Caco-2 (cell line): ENCODE results near the gene KIFC3. TPM values are rescaled to one million over a fixed set of nuclear protein-coding genes. Genes with fewer than 3 reads are reported as not detected.

Source experiments
- BruUV-seq: library from RNA; stranded (reverse); fragments of 400-500 nt; replicated peaks from 2 replicates; lab custom pipeline; 2021; lab: Mats Ljungman, UMichigan
- CTCF ChIA-PET: fragments of 300-600 bp; sonication (Branson Sonifier 250); formaldehyde crosslinking; loops from one replicate; lab custom pipeline; 2022; ENCODE audit warnings: antibody characterized with exemption; lab: Charles Lee
- POLR2A ChIA-PET: fragments of 300-600 bp; sonication (Branson Sonifier 250); formaldehyde crosslinking; loops from one replicate; lab custom pipeline; 2022; ENCODE audit warnings: antibody characterized with exemption; lab: Charles Lee
- DNase-seq, 2 experiments: peaks; one replicate each; pipeline versions ENCODE4 v3.0.0 to v3.0.0-alpha.2; 2020 to 2022
- H3K27me3 ChIP-seq: replicated peaks from 2 replicates; pipeline ENCODE4 v1.6.0; 2011; ENCODE audit warnings: low read length; ENCODE audit not compliant: control insufficient read depth, insufficient read depth
- H3K36me3 ChIP-seq: 2 replicates; pipeline ENCODE4 v1.5.1; 2011; ENCODE audit warnings: low read length; ENCODE audit not compliant: control insufficient read depth, insufficient read depth
- H3K4me1 ChIP-seq: fragments of 250-450 bp; sonication (Bioruptor Pico); 2 replicates; pipeline ENCODE4 v1.5.1; 2020; ENCODE audit warnings: mild to moderate bottlenecking
- H3K4me3 ChIP-seq: 2 replicates; pipeline ENCODE4 v1.5.1; 2011; ENCODE audit warnings: low read depth, mild to moderate bottlenecking, control low read depth, low read length
- H3K9me3 ChIP-seq: fragments of 250-450 bp; sonication (Bioruptor Pico); 2 replicates; pipeline ENCODE4 v1.5.1; 2020; ENCODE audit warnings: mild to moderate bottlenecking, moderate library complexity
- H3K27ac Mint-ChIP-seq: one replicate; pipeline ENCODE4 v1.8.0; 2022; ENCODE audit warnings: mixed read lengths; ENCODE audit not compliant: unreplicated experiment
- H3K27me3 Mint-ChIP-seq: one replicate; pipeline ENCODE4 v1.8.0; 2022; ENCODE audit warnings: mixed read lengths; ENCODE audit not compliant: insufficient read depth, unreplicated experiment
- H3K36me3 Mint-ChIP-seq: one replicate; pipeline ENCODE4 v1.8.0; 2022; ENCODE audit warnings: mild to moderate bottlenecking, mixed read lengths; ENCODE audit not compliant: insufficient read depth, unreplicated experiment
- H3K4me1 Mint-ChIP-seq: one replicate; pipeline ENCODE4 v1.8.0; 2022; ENCODE audit warnings: low read depth, mixed read lengths; ENCODE audit not compliant: unreplicated experiment
- H3K4me3 Mint-ChIP-seq: one replicate; pipeline ENCODE4 v1.8.0; 2022; ENCODE audit warnings: mild to moderate bottlenecking, moderate library complexity, mixed read lengths; ENCODE audit not compliant: unreplicated experiment
- H3K9me3 Mint-ChIP-seq: one replicate; pipeline ENCODE4 v1.8.0; 2022; ENCODE audit warnings: mixed read lengths; ENCODE audit not compliant: unreplicated experiment
- CTCF ChIP-seq, 2 experiments: fragments of 200-600 bp in 1 of 2; IDR thresholded peaks; 1 replicate in 1 of 2; 2 replicates in 1 of 2; pipeline versions ENCODE4 v1.5.1 to v1.8.0; 2011 to 2022; ENCODE audit warnings: antibody characterized with exemption in 1 of 2, control low read depth in 1 of 2, inconsistent platforms in 1 of 2, low read depth in 1 of 2, low read length in 1 of 2, mild to moderate bottlenecking in 1 of 2, moderate library complexity in 1 of 2; ENCODE audit not compliant: insufficient read depth in 1 of 2, severe bottlenecking in 1 of 2, unreplicated experiment in 1 of 2
- intact Hi-C: fragments of 100-400 bp; cut with micrococcal nuclease; formaldehyde crosslinking; loops from one replicate; pipeline ENCODE4 v1.10.0; 2022; ENCODE audit not compliant: unreplicated experiment
- total RNA-seq: library from RNA; stranded (reverse); gene quantifications from 2 replicates; pipeline ENCODE4 v1.2.3, GENCODE V29; 2022

Gene KIFC3
- total RNA-seq, 1 experiment from 2014 or later, result 103 TPM

- Mint-ChIP-seq H3K4me3 (no peak overlapping the region), H3K36me3 (no peaks in the 10 kb centered on the region), H3K4me1 (no peaks in the 10 kb centered on the region), H3K27me3 (no peaks in the 10 kb centered on the region), H3K9me3 (no peaks in the 10 kb centered on the region), H3K27ac (no peak overlapping the region)
- no peak for TF ChIP-seq CTCF (IDR thresholded peaks at IDR 0.05; ENCODE audit: insufficient read depth in 1 of 2, low read depth in 1 of 2, low read length in 1 of 2, severe bottlenecking in 1 of 2, unreplicated experiment in 1 of 2)
- ChIA-PET POLR2A (no interaction called here), CTCF (interaction anchor here (0.8 kb wide), 1 partner anchor 9 kb away, joined by 3 read pairs; no protein-coding TSS in a partner anchor)
- intact Hi-C loops, result no loop called here
- BruUV-seq, result no TSS peak
- H3K4me3 ChIP-seq, result no peak overlapping the region
- H3K27me3 ChIP-seq, result no peaks in the 10 kb centered on the region
- peak in 1 of 2 experiments; percentile 17 for DNase-seq
- H3K4me1 ChIP-seq, result no peaks in the 10 kb centered on the region
- H3K36me3 ChIP-seq, result no peaks in the 10 kb centered on the region
- H3K9me3 ChIP-seq, result no peaks in the 10 kb centered on the region
Observed at GRCh38 chr16:57725976-57726375, 76.3 kb downstream of the KIFC3 start.

GRCh38 chr16:57725554-57725953 lies 76.7 kb downstream of the KIFC3 start:
- Mint-ChIP-seq H3K27me3 (no peaks in the 10 kb centered on the region), H3K27ac (no peak overlapping the region), H3K36me3 (no peaks in the 10 kb centered on the region), H3K4me3 (no peak overlapping the region), H3K9me3 (no peaks in the 10 kb centered on the region), H3K4me1 (no peaks in the 10 kb centered on the region)
- no peaks in the 10 kb centered on the region for H3K27me3 ChIP-seq
- H3K9me3 ChIP-seq, result no peaks in the 10 kb centered on the region
- peak in 1 of 2 experiments; percentile 12 for DNase-seq
- H3K4me3 ChIP-seq, result no peak overlapping the region
- intact Hi-C loops, result no loop called here
- CTCF ChIA-PET, result no interaction called here
- no peak for TF ChIP-seq CTCF (IDR thresholded peaks at IDR 0.05; ENCODE audit: insufficient read depth in 1 of 2, low read depth in 1 of 2, low read length in 1 of 2, severe bottlenecking in 1 of 2, unreplicated experiment in 1 of 2)
- BruUV-seq, result no TSS peak
- POLR2A ChIA-PET, result no interaction called here
- no peaks in the 10 kb centered on the region for H3K4me1 ChIP-seq
- no peaks in the 10 kb centered on the region for H3K36me3 ChIP-seq

GRCh38 chr16:57725151-57725550 lies 77.1 kb downstream of the KIFC3 start:
- H3K27me3 ChIP-seq, result no peaks in the 10 kb centered on the region
- H3K36me3 Mint-ChIP-seq, result no peaks in the 10 kb centered on the region
- H3K4me3 ChIP-seq, result no peak overlapping the region
- ChIA-PET CTCF (no interaction called here), POLR2A (no interaction called here)
- TF ChIP-seq CTCF (IDR thresholded peaks at IDR 0.05; ENCODE audit: insufficient read depth in 1 of 2, low read depth in 1 of 2, low read length in 1 of 2, severe bottlenecking in 1 of 2, unreplicated experiment in 1 of 2), result no peak
- no peaks in the 10 kb centered on the region for H3K36me3 ChIP-seq
- no TSS peak for BruUV-seq
- no peaks in the 10 kb centered on the region for H3K4me1 ChIP-seq
- no peak for DNase-seq
- intact Hi-C loops, result no loop called here
- H3K27ac Mint-ChIP-seq, result no peak overlapping the region
- no peaks in the 10 kb centered on the region for H3K27me3 Mint-ChIP-seq
- H3K9me3 Mint-ChIP-seq, result no peaks in the 10 kb centered on the region
- no peaks in the 10 kb centered on the region for H3K4me1 Mint-ChIP-seq
- H3K4me3 Mint-ChIP-seq, result no peak overlapping the region
- no peaks in the 10 kb centered on the region for H3K9me3 ChIP-seq
